Activated gamma-delta T cell (primary cell): ENCODE measurements around the gene SOCS7.
"Not testable (repeated sequence)": the region's sequence is repeated elsewhere in the genome, so short reads cannot be mapped to it uniquely, and the experiment has no call there.

Source experiments
- DNase-seq: peaks from one replicate; lab custom pipeline; 2025; lab: John Stamatoyannopoulos, UW

The SOCS7 gene

DNA sequence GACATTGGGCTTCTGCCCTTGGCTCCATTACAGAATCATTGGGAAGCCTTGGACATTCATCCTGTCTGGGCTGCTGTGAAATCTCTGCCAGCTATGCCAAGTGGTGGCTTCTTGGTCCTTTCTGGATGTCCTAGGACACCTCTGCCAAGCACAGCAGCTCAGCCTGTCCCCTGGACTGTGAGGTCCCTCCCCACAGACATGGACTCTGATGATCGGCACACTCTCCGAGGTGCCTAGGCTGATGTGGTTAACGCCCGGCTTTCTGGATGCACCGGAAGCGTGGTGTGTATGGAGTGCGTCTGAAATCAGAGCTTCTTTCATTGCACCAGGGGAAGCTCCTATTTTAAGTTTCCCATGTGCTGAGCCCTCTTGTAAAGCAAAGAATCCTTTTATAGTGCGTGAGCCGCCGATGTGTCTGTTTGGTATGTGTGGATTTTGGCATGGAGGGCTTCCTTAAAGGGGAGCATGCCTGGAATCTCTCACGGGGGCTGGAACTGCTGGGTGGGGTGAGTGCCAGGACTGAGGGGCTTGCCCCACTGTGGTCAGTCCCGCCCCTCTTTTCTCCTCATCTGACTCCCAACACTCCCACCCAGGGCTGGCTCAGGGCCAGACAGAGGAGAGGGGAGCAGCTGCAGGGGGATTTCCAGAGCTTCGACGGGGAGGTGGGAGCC lies 69.7 kb downstream of the SOCS7 start:
- no peak for DNase-seq

DNA sequence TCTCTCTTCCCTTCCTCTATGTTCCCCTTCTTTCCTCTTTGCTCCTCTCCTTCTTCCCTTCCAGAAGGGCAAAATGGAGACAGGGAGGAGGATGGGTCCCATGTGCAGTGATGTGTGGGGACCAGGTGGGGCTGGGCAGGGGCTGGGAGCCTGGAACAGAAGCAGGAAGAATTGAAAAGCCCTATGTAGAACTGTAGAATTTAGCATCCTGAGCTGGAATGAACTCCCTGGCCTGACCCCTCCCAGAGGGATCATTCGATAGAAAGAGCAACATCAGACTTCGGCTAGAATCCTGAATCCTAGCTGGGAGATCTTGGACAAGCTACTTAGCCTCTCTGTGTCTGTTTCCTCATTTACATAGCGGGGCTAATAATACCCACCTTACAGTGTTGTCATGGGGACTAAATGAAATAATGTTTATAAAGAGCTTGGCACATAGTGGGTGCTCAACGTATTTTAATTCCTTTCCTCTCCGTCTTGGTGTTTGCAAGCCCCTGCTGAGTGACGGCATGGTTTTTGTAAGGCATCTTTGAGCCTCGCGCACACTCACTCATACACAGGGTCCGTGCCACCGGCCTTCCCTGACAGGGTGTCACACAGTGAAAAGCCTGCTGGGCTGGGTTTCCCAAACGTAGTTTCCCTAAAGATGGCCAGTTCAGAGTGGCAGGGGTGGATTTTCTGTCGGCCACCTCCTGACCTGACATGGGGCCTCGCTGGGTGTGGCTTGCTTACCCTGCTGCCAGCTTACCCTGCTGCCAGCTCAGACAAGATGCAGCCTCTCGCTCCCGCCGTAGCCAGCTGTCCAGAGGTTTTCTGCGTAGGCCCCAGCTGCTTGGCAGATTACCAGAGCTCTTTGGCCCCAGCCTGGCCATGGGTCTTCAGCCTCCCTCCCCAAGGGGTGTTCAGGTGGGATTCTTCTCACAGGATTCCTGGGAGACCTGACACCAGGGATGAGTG lies 70.5 kb downstream of the SOCS7 start:
- DNase-seq, result no peak

DNA sequence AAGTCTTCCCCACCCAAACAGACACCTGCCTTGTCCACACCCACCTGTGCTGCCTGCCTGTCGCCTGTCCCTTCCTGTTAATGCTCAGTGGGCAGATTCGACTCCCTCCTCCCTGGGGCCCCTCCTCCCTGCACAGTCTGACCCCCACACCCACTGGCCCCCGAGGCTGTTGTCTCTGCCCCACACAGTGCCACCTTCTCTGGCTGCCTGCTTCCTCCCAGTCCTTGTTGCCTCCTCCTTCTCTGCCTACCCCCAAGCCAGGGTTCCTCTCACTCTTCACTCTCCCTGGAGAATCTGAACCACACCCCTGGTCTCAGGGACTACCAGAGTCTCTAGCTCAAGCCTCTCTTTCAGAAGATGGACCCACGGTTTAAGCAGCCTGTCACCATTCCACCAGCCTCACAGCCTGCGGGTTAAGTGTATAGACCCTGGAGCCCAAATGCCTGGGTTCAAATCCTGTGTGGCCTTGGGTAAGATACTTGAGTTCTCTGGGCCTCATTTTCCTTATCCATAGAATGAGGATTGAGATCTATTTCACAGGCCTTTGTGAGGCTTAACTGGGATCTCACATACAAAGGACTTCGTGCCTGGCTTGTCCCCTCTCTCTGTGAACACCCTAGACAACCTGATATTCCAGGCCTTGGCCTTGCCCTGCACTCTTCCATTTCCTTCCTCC lies 72.8 kb downstream of the SOCS7 start:
- DNase-seq, result no peak

- no peak for DNase-seq
Observed at GRCh38 chr17:38425031-38425430, 73.4 kb downstream of the SOCS7 start.

DNA sequence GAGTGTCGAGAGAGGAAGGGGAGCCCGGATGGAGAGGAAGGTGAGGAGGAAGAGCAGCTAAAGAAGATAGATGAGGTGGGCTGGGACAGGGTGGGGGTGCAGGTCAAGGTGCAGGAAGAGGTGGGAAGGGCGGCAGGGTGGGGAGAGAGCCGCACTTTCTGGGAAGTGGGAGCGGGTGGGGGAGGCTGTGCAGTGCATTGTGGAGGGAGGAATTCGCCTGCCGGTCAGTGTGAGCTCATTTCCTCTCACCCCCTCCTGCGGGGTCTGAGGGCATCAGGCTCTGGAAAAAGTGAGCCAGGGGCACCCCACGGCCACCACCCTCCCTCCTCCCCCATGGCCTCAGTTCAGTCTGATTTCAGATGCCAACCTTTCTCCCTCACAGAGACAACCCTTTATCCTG lies 74.1 kb downstream of the SOCS7 start:
- DNase-seq, result no peak

- DNase-seq, result no peak
Observed at GRCh38 chr17:38426441-38426840, 74.8 kb downstream of the SOCS7 start.

DNA sequence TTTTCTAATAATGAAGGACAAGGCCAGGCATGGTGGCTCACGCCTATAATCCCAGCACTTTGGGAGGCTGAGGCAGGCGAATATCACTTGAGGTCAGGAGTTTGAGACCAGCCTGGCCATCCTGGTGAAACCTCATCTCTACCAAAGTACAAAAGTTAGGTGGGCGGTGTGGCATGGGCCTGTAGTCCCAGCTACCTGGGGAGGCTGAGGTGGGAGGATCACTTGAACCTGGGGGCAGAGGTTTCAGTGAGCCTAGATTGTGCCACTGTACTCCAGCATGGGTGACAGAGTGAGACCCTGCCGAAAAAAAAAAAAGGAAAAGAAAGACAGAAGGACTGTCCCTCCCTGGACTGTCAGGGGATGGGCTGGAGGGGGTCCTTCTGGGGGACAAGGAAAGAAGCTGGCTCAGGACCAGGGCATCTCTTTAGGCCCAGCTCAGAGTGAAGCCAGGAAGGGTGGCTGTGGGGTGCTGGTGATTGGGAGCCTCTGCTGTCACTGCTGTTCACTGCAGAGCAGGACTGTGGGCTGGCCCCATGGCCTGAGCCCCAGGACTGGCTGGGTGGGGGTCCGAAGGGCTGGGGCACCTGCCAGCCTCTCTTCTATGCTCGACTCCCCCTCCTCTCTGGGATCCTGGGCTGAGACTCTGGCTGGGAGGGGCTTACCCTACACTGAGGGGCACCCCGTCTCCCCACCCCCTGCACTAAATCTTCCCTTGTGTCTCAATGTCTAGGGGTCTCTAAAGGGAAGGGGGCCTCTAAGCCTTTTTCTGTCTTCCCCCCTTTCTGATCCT lies 75.7 kb downstream of the SOCS7 start:
- DNase-seq, result no peak

- peak; percentile 37 for DNase-seq
Observed at GRCh38 chr17:38428112-38428642, 76.5 kb downstream of the SOCS7 start, which contains the start of gene ARHGAP23. ARHGAP23 (plus strand) TSS chr17:38428464; CDS start chr17:38428486, 22 bp downstream.

- DNase-seq, result no peak
Observed at GRCh38 chr17:38428643-38429371, 77.2 kb downstream of the SOCS7 start.

GRCh38 chr17:38429476-38430100 lies 77.9 kb downstream of the SOCS7 start:
- no peak for DNase-seq

- DNase-seq, result no peak
Observed at GRCh38 chr17:38430316-38430715, 78.7 kb downstream of the SOCS7 start.

DNA sequence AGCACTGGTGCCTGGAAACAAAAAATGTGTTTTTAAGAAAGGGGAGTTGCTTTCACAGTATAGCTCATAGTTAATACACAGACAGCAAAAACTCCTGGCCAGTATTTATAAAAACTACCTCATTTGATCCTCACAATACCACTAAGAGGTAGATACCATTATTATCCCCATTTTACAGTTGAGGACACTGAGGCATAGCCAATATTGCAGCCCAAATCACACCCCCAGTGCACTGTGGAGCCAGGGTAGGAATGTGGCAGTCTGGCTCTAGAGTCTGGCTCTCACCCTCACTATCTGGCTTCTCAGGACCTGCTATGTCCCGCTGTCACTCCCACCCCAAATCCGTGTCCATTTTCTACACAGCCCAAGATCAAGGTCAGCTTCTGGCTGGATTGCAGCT lies 79.2 kb downstream of the SOCS7 start:
- DNase-seq, result no peak

DNA sequence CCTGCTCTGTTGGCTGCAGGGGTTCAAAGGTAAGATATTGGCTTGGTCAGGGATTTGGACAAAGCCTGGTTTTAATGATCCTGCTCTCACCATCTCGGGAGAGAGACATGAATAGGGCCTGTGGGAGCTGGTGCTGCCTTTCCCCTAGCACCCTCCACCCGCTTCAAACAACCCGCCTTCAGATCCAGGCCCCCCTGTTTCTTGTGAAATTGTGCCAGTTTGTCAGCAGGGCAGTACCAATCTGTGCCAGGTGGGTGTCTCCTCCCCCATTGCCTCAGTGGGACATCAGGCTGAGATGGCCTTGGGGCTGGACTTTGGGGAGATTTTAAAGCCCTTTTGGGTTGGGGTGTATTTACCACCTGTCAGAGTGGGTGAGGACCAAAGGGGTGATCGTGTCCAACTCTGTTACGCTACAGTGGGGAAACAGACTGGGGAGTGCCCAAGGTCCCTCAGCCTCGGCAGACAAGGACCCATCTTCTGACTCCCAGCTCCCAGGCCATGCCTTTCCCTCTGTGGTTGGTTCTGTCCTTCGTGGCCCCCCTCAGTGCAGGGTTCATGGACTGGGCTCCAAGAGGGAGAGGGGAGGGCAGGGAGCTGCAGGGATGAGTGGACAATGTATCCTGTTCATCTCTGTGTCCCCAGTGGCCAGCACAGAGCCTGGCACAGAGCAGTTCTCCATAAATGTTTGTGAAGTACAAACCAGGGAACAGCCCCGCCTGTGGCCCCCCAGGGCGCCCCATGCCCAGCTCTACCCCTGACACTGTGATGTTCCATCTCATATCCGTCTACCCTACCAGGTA lies 79.9 kb downstream of the SOCS7 start:
- DNase-seq, result no peak

GRCh38 chr17:38434178-38434665 lies 82.6 kb downstream of the SOCS7 start:
- DNase-seq, result no peak

DNA sequence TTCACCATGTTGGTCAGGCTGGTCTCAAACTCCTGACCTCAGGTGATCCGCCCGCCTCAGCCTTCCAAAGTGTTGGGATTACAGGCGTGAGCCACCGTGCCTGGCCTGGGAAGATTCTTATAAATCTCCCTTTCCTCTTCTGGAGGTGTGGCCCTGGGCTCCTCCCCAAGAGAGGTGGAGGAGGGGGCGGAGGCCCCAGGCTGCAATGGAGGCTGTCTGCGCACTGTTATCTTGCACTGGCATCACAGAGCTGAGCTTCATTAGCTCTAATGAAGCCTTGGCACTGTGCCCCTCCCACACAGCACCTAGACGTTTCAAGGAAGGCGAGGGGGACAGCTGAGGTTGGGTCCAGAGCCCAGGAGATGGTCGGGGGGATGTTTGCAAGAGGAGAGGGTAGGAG lies 84.2 kb downstream of the SOCS7 start:
- DNase-seq, result no peak

- DNase-seq, result no peak
Observed at GRCh38 chr17:38436386-38436785, 84.7 kb downstream of the SOCS7 start.

GRCh38 chr17:38437313-38437712 lies 85.7 kb downstream of the SOCS7 start:
- not testable (repeated sequence) for DNase-seq

- no peak for DNase-seq
Observed at GRCh38 chr17:38439436-38439835, 87.8 kb downstream of the SOCS7 start.
